ENCODE data around the gene CCNI. TPM values are rescaled to one million over a fixed set of nuclear protein-coding genes. Genes with fewer than 3 reads are reported as not detected.
A peak's percentile ranks its signal among the peaks of the same experiment; 100 is the strongest.
"Not testable (repeated sequence)": the region's sequence is repeated elsewhere in the genome, so short reads cannot be mapped to it uniquely, and the experiment has no call there.

CCNI gene
- polyA plus RNA-seq, 6 donors from 2014 or later = 406 to 501 (median 453) TPM

DNA sequence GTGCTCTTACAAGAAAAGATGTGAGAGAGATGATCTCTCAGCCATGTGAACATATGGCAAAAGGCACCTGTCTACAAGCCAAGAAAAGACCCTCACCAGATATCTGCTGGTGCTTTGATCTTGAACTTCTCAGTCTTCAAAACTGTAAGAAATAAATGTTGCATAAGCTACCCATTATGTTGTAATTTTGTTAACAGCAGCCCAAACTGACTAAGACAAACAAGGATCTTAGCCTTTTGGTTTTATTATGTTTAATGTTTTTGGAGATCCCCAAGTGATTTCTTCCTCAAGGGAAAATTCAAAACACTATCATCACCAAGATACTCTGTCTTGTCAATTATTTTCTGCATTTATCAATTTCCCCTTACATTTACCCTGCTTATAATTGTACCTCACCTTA, 21.8 kb upstream of the CCNI start:
- DNase-seq = no peak
- peaks cover 26 to 34% (median 28%) of the 10 kb centered on the region in 3 donors for H3K4me1 Mint-ChIP-seq

DNA sequence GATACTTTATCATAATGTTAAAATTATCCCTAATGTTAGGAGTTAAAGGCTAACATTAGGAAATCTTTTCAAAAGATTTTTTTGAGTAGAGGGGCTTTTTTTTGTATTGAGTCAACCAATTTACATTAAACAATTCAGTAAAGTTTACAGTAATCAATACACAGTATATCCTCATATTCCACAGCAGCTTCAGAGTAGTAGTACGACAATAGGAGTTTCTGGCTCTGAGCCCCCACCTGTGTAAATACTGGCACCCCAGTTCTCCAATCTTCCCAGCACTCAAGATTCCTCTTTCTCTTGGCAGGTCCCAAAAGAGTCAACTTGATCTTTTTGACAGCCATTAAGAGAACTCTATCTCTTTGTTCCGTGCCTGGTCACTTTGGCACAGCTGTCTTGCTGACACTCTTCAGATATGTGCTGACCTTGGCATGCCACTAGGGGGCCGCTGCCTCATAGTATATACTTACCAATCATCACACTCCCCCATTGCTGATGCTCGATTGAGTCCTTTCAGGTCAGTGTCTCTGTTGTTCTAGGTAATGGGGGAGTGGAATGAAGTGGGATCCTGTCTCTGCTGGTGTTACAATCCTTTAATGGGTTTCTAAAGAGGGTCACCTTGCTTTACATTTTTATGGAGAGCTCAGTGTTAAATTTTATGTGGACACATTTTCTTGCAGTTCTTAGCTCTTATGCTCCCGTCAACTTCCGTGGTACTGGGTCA, 19.5 kb upstream of the CCNI start:
- Mint-ChIP-seq H3K27ac (peak overlapping the region in 4 of 6 donors; percentile 48 to 76 (median 51)), H3K4me1 (peaks cover 26 to 35% (median 28%) of the 10 kb centered on the region in 3 donors), H3K9me3 (peaks cover 0 to 3% (median 0%) of the 10 kb centered on the region in 7 donors), H3K4me3 (no peak overlapping the region), H3K36me3 (no peaks in the 10 kb centered on the region), H3K27me3 (no peaks in the 10 kb centered on the region)
- DNase-seq = peak; percentile 69
- ATAC-seq (ENCODE audit: low read depth in 2 of 2) = peak; percentile 97 to 98

More for the DNA sequence above, 21.8 kb upstream of the CCNI start:
- H3K9me3 Mint-ChIP-seq = peaks cover 0 to 3% (median 0%) of the 10 kb centered on the region in 7 donors
- no peaks in the 10 kb centered on the region for H3K36me3 Mint-ChIP-seq
- H3K27me3 Mint-ChIP-seq = no peaks in the 10 kb centered on the region
- no peak for ATAC-seq (ENCODE audit: low read depth in 2 of 2)
- peak overlapping the region in 1 of 6 donors; percentile 36 for H3K27ac Mint-ChIP-seq
- H3K4me3 Mint-ChIP-seq = no peak overlapping the region

DNA sequence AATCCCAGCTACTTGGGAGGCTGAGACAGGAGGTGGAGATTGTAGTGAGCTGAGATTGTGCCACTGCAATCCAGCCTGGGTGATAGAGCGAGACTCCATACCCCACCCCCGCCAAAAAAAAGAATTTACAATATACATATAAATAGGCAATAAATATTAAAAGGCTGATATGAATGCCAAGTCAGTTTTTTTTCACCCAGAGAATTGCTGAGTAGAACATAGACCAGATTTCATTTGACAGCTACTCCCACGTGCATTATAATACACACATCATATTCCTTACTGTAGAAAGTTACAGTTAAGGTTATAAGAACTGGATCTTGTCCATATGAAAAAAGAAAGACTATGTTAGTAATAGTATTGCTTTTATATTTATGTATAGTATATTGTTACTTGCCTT, 18.7 kb upstream of the CCNI start:
- Mint-ChIP-seq H3K4me3 (no peak overlapping the region), H3K4me1 (peaks cover 23 to 31% (median 30%) of the 10 kb centered on the region in 3 donors), H3K27me3 (no peaks in the 10 kb centered on the region), H3K9me3 (peaks cover 0 to 3% (median 0%) of the 10 kb centered on the region in 7 donors), H3K36me3 (no peaks in the 10 kb centered on the region), H3K27ac (no peak overlapping the region)
- DNase-seq (no peak), ATAC-seq (ENCODE audit: low read depth in 2 of 2) (no peak)

DNA sequence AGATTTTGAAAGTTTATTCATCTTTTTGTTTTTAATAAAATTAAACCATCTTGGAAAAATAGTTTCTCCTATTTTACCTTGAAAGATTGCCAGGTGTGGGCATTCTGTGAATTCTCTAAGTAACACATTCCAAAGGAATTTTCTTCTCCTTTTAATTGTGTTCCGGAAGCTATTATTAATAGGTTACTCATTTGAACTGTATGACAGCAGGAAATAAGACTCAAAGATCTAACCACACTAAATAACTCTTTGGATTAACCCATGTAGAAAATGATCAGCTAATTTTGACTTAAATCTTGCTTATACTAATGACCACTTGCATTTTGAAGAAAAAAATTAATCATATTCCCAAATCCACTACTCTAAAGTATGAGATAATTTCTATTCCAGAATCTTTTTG, 17.6 kb upstream of the CCNI start:
- peak overlapping the region in 3 of 6 donors; percentile 51 to 91 (median 87) for H3K27ac Mint-ChIP-seq
- H3K36me3 Mint-ChIP-seq = peaks cover 0 to 3% of the 10 kb centered on the region in 2 donors
- H3K4me1 Mint-ChIP-seq = peaks cover 22 to 33% (median 32%) of the 10 kb centered on the region in 3 donors
- ATAC-seq (ENCODE audit: low read depth in 2 of 2) (no peak), DNase-seq (no peak)
- H3K4me3 Mint-ChIP-seq = no peak overlapping the region
- peaks cover 0 to 3% (median 0%) of the 10 kb centered on the region in 7 donors for H3K9me3 Mint-ChIP-seq
- no peaks in the 10 kb centered on the region for H3K27me3 Mint-ChIP-seq

DNA sequence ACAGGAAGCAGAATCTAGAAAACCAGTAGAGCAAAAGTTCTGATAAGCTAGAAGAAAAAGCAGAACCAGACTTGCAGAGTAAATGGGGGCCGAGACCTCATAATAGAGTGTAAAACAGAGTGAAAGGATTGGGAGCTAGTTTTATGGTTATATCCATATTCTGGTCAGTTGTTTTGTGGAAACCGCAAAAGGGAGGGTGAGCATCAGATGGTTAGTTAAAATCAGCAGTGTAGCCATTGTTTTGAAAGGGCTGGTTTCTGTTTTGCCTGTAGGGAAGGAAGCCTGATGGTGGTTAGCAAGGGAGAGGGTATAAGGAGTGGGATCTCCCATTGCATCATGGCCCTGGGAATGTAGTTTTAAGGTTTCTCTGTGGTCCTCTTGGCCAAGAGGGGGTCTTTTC, 17.2 kb upstream of the CCNI start:
- peak; percentile 56 to 60 for ATAC-seq (ENCODE audit: low read depth in 2 of 2)
- H3K4me3 Mint-ChIP-seq = peak overlapping the region in 5 of 8 donors; percentile 1 to 65 (median 22)

DNA sequence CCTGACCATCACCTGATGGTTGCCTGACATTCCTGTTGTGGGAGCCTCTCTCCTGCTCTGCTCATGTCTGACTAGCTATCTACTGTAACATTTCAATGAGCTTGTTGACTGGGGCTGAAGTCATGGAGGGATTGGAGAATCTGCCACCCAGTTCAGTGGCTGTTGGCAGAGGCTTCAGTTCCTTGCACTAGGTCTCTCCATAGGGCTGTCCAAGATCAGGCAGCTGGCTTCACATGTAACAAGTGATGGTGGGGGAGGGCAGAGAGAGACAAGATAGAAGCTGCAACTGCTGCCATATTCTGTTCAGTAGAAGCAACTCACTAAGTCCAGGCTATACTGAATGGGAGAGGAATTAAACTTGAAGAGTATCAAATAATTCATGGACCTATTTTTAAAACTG, 14.1 kb upstream of the CCNI start:
- Mint-ChIP-seq H3K27me3 (no peaks in the 10 kb centered on the region), H3K4me3 (no peak overlapping the region), H3K4me1 (peaks cover 11 to 23% (median 22%) of the 10 kb centered on the region in 3 donors), H3K27ac (peak overlapping the region in 1 of 6 donors; percentile 16), H3K36me3 (peaks cover 0 to 3% of the 10 kb centered on the region in 2 donors), H3K9me3 (peaks cover 0 to 3% (median 0%) of the 10 kb centered on the region in 7 donors)
- ATAC-seq (ENCODE audit: low read depth in 2 of 2) (no peak), DNase-seq (no peak)

More for the DNA sequence above, 17.2 kb upstream of the CCNI start:
- DNase-seq = peak; percentile 35
- Mint-ChIP-seq H3K27me3 (no peaks in the 10 kb centered on the region), H3K9me3 (peaks cover 0 to 3% (median 0%) of the 10 kb centered on the region in 7 donors), H3K36me3 (peaks cover 0 to 3% of the 10 kb centered on the region in 2 donors), H3K27ac (peak overlapping the region in 5 of 6 donors; percentile 3 to 87 (median 56)), H3K4me1 (peaks cover 20 to 32% (median 30%) of the 10 kb centered on the region in 3 donors)

DNA sequence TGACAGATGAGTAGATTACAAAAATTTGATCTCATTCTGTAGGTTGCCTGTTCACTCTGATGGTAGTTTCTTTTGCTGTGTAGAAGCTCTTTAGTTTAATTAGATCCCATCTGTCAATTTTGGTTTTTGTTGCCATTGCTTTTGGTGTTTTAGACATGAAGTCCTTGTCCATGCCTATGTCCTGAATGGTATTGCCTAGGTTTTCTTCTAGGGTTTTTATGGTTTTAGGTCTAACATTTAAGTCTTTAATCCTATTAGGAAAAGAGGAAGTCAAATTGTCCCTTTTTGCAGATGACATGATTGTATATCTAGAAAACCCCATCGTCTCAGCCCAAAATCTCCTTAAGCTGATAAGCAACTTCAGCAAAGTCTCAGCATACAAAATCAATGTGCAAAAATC, 11.2 kb upstream of the CCNI start:
- not testable (repeated sequence) for H3K36me3 Mint-ChIP-seq; ATAC-seq (ENCODE audit: low read depth in 2 of 2); H3K27ac Mint-ChIP-seq; H3K4me3 Mint-ChIP-seq; DNase-seq; H3K27me3 Mint-ChIP-seq; H3K9me3 Mint-ChIP-seq
- H3K4me1 Mint-ChIP-seq = peaks cover 0 to 14% (median 6%) of the 10 kb centered on the region in 3 donors

DNA sequence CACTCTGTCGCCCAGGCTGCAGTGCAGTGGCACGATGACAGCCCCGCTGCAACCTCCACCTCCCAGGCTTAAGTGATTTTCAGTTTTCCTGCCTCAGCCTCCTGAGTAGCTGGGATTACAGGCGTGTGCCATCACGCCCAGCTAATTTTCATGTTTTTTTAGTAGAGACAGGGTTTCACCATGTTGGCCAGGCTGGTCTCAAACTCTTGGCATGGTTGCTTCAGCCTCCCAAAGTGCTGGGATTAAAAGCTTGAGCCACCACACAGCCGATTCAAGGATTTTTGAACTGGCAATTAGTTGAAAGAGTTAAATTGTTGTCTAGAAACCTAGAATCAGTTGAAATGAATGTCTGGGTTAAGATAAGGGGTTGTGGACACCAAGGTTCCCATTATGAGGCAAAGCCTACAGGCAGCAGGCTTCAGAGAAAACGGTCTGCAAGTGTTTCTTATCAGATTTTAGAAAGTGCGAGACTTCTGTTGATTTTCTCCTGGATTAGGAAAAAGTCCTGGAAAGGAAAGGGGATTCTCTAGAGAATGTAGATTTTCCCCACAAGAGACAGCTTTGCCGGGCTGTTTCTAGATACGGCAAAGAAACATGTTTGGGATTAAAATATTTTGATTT, 8.3 kb upstream of the CCNI start:
- H3K4me1 Mint-ChIP-seq = peaks cover 6 to 20% (median 7%) of the 10 kb centered on the region in 3 donors
- H3K9me3 Mint-ChIP-seq = peaks cover 0 to 2% (median 0%) of the 10 kb centered on the region in 7 donors
- no peaks in the 10 kb centered on the region for H3K27me3 Mint-ChIP-seq
- no peak for DNase-seq
- peak overlapping the region in 1 of 6 donors; percentile 67 for H3K27ac Mint-ChIP-seq
- H3K36me3 Mint-ChIP-seq = peaks cover 0 to 6% of the 10 kb centered on the region in 2 donors
- H3K4me3 Mint-ChIP-seq = no peak overlapping the region
- ATAC-seq (ENCODE audit: low read depth in 2 of 2) = no peak

DNA sequence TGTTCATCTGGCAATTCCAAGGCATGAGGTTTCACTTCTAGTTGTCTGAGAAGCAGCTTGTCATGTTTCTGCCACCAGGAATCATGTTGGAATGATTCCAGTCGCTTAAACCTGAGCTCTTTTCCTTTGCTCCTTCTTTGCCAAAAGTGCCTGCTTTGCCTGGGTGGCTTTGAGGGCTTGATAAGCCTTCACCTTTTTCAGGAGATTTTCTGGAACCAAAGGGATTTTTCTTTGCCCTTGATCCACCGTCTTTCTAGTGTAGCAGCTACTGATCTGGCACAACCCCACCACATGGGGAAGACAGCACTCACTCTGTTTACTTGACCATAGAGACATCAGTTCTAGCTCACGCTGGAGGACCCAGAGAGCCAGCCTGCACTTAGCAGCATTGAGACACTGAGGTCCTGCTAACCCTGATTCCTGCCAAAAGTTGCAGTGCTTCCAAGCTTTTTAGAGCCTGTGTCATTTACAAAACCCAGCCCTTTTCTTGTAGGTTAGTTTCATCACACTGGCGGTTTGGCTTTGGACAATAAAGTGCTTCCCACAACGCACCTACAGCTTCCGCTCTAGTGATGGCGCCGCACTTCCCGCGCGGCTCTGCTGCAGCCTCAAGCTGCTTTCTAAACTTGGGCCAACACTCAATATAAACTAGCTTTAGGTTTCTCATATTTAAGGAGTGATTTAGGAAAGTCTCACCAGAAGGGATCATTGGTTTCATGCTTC, 7.3 kb upstream of the CCNI start:
- H3K9me3 Mint-ChIP-seq = peaks cover 0 to 2% (median 0%) of the 10 kb centered on the region in 7 donors
- ATAC-seq (ENCODE audit: low read depth in 2 of 2) (no peak), DNase-seq (no peak)
- H3K27ac Mint-ChIP-seq = no peak overlapping the region
- H3K4me1 Mint-ChIP-seq = peaks cover 8 to 24% (median 10%) of the 10 kb centered on the region in 3 donors
- peaks cover 0 to 3% of the 10 kb centered on the region in 2 donors for H3K36me3 Mint-ChIP-seq
- no peak overlapping the region for H3K4me3 Mint-ChIP-seq
- H3K27me3 Mint-ChIP-seq = no peaks in the 10 kb centered on the region

DNA sequence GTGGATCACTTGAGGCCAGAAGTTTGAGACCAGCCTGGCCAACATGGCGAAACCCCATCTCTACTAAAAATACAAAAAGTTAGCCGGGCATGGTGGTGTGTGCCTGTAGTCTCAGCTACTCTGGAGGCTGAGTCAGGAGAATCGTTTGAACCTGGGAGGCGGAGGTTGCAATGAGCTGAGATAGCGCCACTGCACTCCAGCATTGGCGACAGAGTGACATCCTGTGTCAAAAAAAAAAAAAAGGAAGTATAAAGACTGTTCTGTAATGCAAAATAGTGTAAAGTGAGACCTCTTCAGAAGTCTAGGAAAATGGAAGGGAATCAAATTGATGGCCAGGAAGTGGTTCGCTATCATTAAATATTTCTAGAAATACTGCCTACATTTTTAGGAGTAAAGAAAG, 5.0 kb upstream of the CCNI start:
- DNase-seq = peak; percentile 16
- H3K4me1 Mint-ChIP-seq = peaks cover 26 to 39% (median 28%) of the 10 kb centered on the region in 3 donors

DNA sequence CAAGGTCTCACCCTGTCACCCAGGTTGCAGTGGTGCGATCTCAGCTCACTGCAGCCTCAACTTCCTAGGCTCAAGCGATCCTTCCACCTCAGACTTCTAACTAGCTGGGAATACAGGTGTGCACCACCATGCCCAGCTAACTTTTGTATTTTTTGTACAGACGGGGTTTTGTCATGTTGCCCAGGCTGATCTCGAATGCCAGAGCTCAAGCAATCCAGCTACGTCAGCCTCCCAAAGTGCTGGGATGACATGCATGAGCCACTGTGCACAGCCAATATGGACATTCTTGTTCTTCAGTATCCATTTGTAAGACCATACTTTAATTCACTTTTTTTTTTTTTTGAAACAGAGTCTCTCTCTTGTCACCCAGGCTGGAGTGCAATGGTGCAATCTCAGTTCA, 3.5 kb upstream of the CCNI start:
- peaks cover 0 to 3% of the 10 kb centered on the region in 2 donors for H3K36me3 Mint-ChIP-seq
- peaks cover 0 to 8% (median 0%) of the 10 kb centered on the region in 3 donors for H3K27me3 Mint-ChIP-seq
- peak overlapping the region in 1 of 6 donors; percentile 57 for H3K27ac Mint-ChIP-seq
- no peaks in the 10 kb centered on the region for H3K9me3 Mint-ChIP-seq
- peaks cover 28 to 43% (median 36%) of the 10 kb centered on the region in 3 donors for H3K4me1 Mint-ChIP-seq
- DNase-seq (no peak), ATAC-seq (ENCODE audit: low read depth in 2 of 2) (no peak)
- no peak overlapping the region for H3K4me3 Mint-ChIP-seq

More for the DNA sequence above, 5.0 kb upstream of the CCNI start:
- not testable (repeated sequence) for H3K27me3 Mint-ChIP-seq; H3K36me3 Mint-ChIP-seq; H3K9me3 Mint-ChIP-seq; ATAC-seq (ENCODE audit: low read depth in 2 of 2)
- Mint-ChIP-seq H3K27ac (peak overlapping the region; percentile 39 to 84 (median 64)), H3K4me3 (peak overlapping the region in 7 of 8 donors; percentile 27 to 51 (median 39))

DNA sequence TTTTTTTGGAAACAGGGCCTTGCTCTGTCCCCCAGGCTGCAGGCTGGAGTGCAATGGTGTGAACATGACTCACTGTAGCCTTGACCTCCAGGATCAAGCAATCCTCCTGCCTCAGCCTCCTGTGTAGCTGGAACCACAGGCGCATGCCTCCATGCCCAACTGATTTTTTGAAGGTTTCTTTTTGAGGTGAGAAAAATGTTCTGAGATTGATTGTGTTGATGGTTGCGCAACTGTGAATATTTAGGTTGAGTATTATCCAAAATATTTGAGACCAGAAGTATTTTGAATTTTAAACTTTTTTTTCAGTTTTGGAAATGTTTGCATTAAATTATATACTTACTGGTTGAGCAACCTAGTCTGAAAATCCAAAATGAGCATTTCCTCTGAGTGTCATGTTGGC, 2.6 kb upstream of the CCNI start:
- DNase-seq (no peak), ATAC-seq (ENCODE audit: low read depth in 2 of 2) (no peak)
- Mint-ChIP-seq H3K9me3 (no peaks in the 10 kb centered on the region), H3K27ac (no peak overlapping the region), H3K36me3 (peaks cover 0 to 2% of the 10 kb centered on the region in 2 donors), H3K4me3 (no peak overlapping the region), H3K27me3 (peaks cover 0 to 8% (median 0%) of the 10 kb centered on the region in 3 donors), H3K4me1 (peaks cover 28 to 43% (median 36%) of the 10 kb centered on the region in 3 donors)

Data from naive B cell (primary cell).